T follicular helper cell (primary cell): ENCODE data around the gene SNAPC4.

Source experiments
- DNase-seq: peaks from one replicate; pipeline ENCODE4 v3.0.0-alpha.2; 2020; ENCODE audit warnings: low read depth
- total RNA-seq, 2 experiments: gene quantifications; one replicate each; lab custom pipeline; 2026; lab: John Stamatoyannopoulos, UW

Gene SNAPC4
- 38.5 to 81.0 reads per million in 2 experiments for total RNA-seq

- DNase-seq: peak; percentile 80
These were observed at the start of gene SNAPC4 for GRCh38 chr9:136400038-136400834. Gene SNAPC4 (minus strand): TSS chr9:136400170. CDS start chr9:136398428, 1,742 bp downstream.

- DNase-seq: no peak
These were observed 48.7 kb upstream of the SNAPC4 start for GRCh38 chr9:136448655-136449054.

- no peak for DNase-seq
These were observed 47.3 kb upstream of the SNAPC4 start for GRCh38 chr9:136447173-136447778.

GRCh38 chr9:136445799-136446198 lies 45.8 kb upstream of the SNAPC4 start:
- DNase-seq: no peak

- no peak for DNase-seq
These were observed 44.1 kb upstream of the SNAPC4 start for GRCh38 chr9:136444102-136444501.

- no peak for DNase-seq
These were observed 43.7 kb upstream of the SNAPC4 start for GRCh38 chr9:136443687-136444086.

GRCh38 chr9:136443087-136443486 lies 43.1 kb upstream of the SNAPC4 start:
- DNase-seq: no peak

GRCh38 chr9:136442265-136442664 lies 42.3 kb upstream of the SNAPC4 start:
- DNase-seq: no peak

- no peak for DNase-seq
These were observed 41.8 kb upstream of the SNAPC4 start for GRCh38 chr9:136441681-136442245.

- no peak for DNase-seq
These were observed 41.3 kb upstream of the SNAPC4 start for GRCh38 chr9:136441191-136441680.

GRCh38 chr9:136439481-136440408 lies 39.8 kb upstream of the SNAPC4 start, which contains the start of gene INPP5E:
Gene INPP5E (minus strand): TSS chr9:136439845. CDS start chr9:136439419, 426 bp downstream.
- DNase-seq: peak; percentile 78

- DNase-seq: peak; percentile 38
These were observed 38.8 kb upstream of the SNAPC4 start for GRCh38 chr9:136438548-136439480.

- DNase-seq: peak; percentile 18
These were observed 38.0 kb upstream of the SNAPC4 start for GRCh38 chr9:136437839-136438547.

GRCh38 chr9:136437430-136437829 lies 37.5 kb upstream of the SNAPC4 start:
- DNase-seq: no peak

GRCh38 chr9:136436055-136436634 lies 36.2 kb upstream of the SNAPC4 start:
- no peak for DNase-seq

GRCh38 chr9:136434580-136435169 lies 34.7 kb upstream of the SNAPC4 start:
- DNase-seq: no peak

GRCh38 chr9:136433849-136434579 lies 34.0 kb upstream of the SNAPC4 start:
- DNase-seq: no peak

- DNase-seq: no peak
These were observed 33.2 kb upstream of the SNAPC4 start for GRCh38 chr9:136433043-136433715.
